GM23248 (cell line): ENCODE results near the gene RBM5. TPM values are rescaled to one million over a fixed set of nuclear protein-coding genes. Genes with fewer than 3 reads are reported as not detected.

ENCODE experiments used
- DNase-seq: peaks from one replicate; pipeline ENCODE4 v3.0.0-alpha.2; 2015
- H2AFZ ChIP-seq: fragments of 200-600 bp; sonication (generic); 2 replicates; pipeline ENCODE4 v1.6.1; 2016; ENCODE audit warnings: antibody characterized with exemption
- H3F3A ChIP-seq: fragments of 200-600 bp; sonication (generic); 2 replicates; pipeline ENCODE4 v1.6.1; 2016; ENCODE audit warnings: mild to moderate bottlenecking, antibody characterized with exemption, mixed run types; ENCODE audit not compliant: insufficient read depth
- H3K27ac ChIP-seq: fragments of 200-600 bp; sonication (generic); 2 replicates; pipeline ENCODE4 v1.5.1; 2016; ENCODE audit warnings: mild to moderate bottlenecking
- H3K27me3 ChIP-seq: fragments of 200-600 bp; sonication (generic); replicated peaks from 2 replicates; pipeline ENCODE4 v1.6.1; 2016; ENCODE audit warnings: mild to moderate bottlenecking; ENCODE audit not compliant: insufficient read depth
- H3K36me3 ChIP-seq: fragments of 200-600 bp; sonication (generic); 2 replicates; pipeline ENCODE4 v1.6.1; 2016; ENCODE audit warnings: low read depth, mild to moderate bottlenecking
- H3K4me1 ChIP-seq: fragments of 200-600 bp; sonication (generic); 2 replicates; pipeline ENCODE4 v1.6.1; 2016; ENCODE audit warnings: mild to moderate bottlenecking; ENCODE audit not compliant: insufficient read depth
- H3K4me2 ChIP-seq: fragments of 200-600 bp; sonication (generic); one replicate; pipeline ENCODE4 v1.6.1; 2016; ENCODE audit warnings: mild to moderate bottlenecking; ENCODE audit not compliant: unreplicated experiment
- H3K4me3 ChIP-seq: fragments of 200-600 bp; sonication (generic); 2 replicates; pipeline ENCODE4 v1.5.1; 2016; ENCODE audit warnings: mild to moderate bottlenecking
- H3K79me2 ChIP-seq: fragments of 200-600 bp; sonication (generic); 2 replicates; pipeline ENCODE4 v1.6.1; 2016; ENCODE audit warnings: mild to moderate bottlenecking; ENCODE audit not compliant: insufficient read depth
- H3K9ac ChIP-seq: fragments of 200-600 bp; sonication (generic); 2 replicates; pipeline ENCODE4 v1.6.1; 2016; ENCODE audit warnings: mild to moderate bottlenecking
- H3K9me2 ChIP-seq: fragments of 200-600 bp; sonication (generic); 2 replicates; pipeline ENCODE4 v1.6.1; 2016; ENCODE audit warnings: mixed run types, mild to moderate bottlenecking, moderate library complexity; ENCODE audit not compliant: insufficient read depth
- H3K9me3 ChIP-seq: fragments of 200-600 bp; sonication (generic); one replicate; pipeline ENCODE4 v1.6.1; 2017; ENCODE audit warnings: low read depth
- H4K20me1 ChIP-seq: fragments of 200-600 bp; sonication (generic); 2 replicates; pipeline ENCODE4 v1.6.0; 2016; ENCODE audit not compliant: insufficient read depth
- EZH2 ChIP-seq: fragments of 200-600 bp; sonication (generic); IDR thresholded peaks from 2 replicates; pipeline ENCODE4 v1.6.1; 2018; ENCODE audit warnings: antibody characterized with exemption, mild to moderate bottlenecking; ENCODE audit not compliant: insufficient read depth, poor library complexity, severe bottlenecking
- EZH2phosphoT487 ChIP-seq: fragments of 200-600 bp; sonication (generic); IDR thresholded peaks from 2 replicates; pipeline ENCODE4 v1.6.1; 2018; ENCODE audit warnings: antibody characterized with exemption, moderate library complexity, mild to moderate bottlenecking, low read depth; ENCODE audit not compliant: insufficient read depth
- WGBS, 2 experiments: methylation state at CpG; one replicate each; pipeline ENCODE4 v1.1.6; 2015 to 2017; ENCODE audit warnings: low lambda C conversion rate in 2 of 2, low coverage in 1 of 2; ENCODE audit errors: missing lambda C conversion rate in 2 of 2; 5-methylcytosine and 5-hydroxymethylcytosine counted together
- in situ Hi-C: fragments of 300-500 bp; cut with MboI; formaldehyde crosslinking; loops from 2 replicates; pipeline ENCODE4 v1.15.0; 2020
- polyA plus RNA-seq: library from polyadenylated mRNA; unstranded; fragments of >200 nt; fragmentation: Nextera tagmentation; extraction: Ambion mirVana; gene quantifications from 2 replicates; pipeline ENCODE4 v1.2.1, GENCODE V29; 2016
- total RNA-seq: library from RNA; depleted of rRNA; stranded (reverse); fragments of >200 nt; shearing (Covaris generic); gene quantifications from 2 replicates; pipeline ENCODE4 v1.2.3, GENCODE V29; 2014

RBM5 gene
- total and polyA plus RNA-seq, 2 experiments from 2014 or later: 55.0 to 86.1 TPM

DNA sequence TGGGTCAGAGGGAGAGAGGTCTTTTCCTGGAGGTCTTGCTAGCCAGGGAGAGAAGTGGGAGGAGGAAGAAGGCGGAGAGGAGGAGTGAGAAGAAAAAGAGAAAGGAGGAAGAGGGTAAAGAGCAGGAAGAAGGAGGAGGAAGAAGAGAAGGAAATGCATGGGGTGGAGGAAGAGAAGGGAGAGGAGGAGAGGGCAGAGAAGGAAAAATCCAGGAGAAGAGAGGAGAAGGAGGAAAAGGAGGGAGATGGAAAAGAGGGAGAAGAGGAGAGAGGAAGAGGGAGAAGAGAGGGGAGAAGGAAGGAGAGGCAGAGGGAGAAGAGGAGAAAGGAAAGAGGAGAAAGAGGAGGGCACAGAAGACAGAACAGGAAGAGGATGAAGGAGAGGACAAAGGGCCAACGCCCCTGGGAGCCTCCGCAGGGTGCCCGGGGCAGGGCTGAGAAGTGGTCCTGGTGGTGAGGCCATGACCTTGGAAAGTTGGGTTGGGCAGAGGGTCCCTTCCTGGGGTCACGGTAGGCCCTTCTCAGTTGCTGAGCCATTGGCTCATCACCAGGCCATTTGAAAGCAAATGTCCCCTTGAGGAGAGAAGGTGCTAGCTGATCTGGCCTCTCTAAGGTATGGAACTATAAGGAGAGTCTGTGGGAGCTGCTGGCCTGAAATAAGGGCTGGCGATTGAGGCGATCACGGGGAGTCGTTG is 65.2 kb downstream of the RBM5 start:
- Histone ChIP-seq H3K4me1 (no peaks in the 10 kb centered on the region; the same call in 1 of the 2 replicates), H2AFZ (no peak overlapping the region), H3K4me3 (no peak overlapping the region), H3K4me2 (no peak overlapping the region), H3K27ac (no peak overlapping the region), H3F3A (no peaks in the 10 kb centered on the region), H3K27me3 (peaks cover 8% of the 10 kb centered on the region), H3K9me3 (no peaks in the 10 kb centered on the region), H4K20me1 (no peaks in the 10 kb centered on the region), H3K9ac (no peak overlapping the region), H3K9me2 (no peaks in the 10 kb centered on the region), H3K79me2 (no peaks in the 10 kb centered on the region), H3K36me3 (no peaks in the 10 kb centered on the region)
- TF ChIP-seq EZH2phosphoT487 (no peak), EZH2 (no peak)
- in situ Hi-C loops: no loop called here
- DNase-seq: no peak
- WGBS, 2 experiments: 76 to 83% methylated on average over 9 of the region's 9 CpGs

DNA sequence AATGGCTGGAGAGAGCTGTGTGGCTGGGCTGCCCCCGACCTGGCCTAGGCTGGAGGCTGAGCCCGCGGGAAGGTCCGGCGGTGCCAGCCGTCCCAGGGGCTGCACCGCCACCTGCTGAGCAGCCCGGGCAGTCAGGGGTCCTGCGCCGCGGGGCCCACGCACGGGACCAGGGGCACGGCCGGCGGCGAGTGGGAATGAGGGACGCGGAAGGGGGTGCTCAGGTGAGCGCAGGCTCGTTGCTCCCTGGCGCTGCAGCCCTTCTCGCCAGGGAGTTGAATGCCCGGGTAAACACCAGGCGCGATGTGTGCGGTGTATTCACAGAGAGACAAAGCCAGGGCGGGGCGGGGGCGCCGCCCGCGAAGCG is 65.7 kb downstream of the RBM5 start:
- WGBS, 2 experiments: 17 to 18% methylated on average over 21 to 28 of the region's 34 CpGs
- Histone ChIP-seq H3F3A (no peaks in the 10 kb centered on the region), H3K9ac (no peak overlapping the region), H3K4me2 (no peak overlapping the region), H3K4me3 (no peak overlapping the region), H2AFZ (no peak overlapping the region), H3K27me3 (peaks cover 8% of the 10 kb centered on the region), H3K4me1 (no peaks in the 10 kb centered on the region; the same call in 1 of the 2 replicates), H3K27ac (no peak overlapping the region), H3K36me3 (no peaks in the 10 kb centered on the region), H3K9me2 (no peaks in the 10 kb centered on the region), H3K79me2 (no peaks in the 10 kb centered on the region), H3K9me3 (no peaks in the 10 kb centered on the region), H4K20me1 (no peaks in the 10 kb centered on the region)
- no peak for TF ChIP-seq EZH2phosphoT487
- TF ChIP-seq EZH2: no peak
- in situ Hi-C loops: no loop called here
- DNase-seq: no peak

DNA sequence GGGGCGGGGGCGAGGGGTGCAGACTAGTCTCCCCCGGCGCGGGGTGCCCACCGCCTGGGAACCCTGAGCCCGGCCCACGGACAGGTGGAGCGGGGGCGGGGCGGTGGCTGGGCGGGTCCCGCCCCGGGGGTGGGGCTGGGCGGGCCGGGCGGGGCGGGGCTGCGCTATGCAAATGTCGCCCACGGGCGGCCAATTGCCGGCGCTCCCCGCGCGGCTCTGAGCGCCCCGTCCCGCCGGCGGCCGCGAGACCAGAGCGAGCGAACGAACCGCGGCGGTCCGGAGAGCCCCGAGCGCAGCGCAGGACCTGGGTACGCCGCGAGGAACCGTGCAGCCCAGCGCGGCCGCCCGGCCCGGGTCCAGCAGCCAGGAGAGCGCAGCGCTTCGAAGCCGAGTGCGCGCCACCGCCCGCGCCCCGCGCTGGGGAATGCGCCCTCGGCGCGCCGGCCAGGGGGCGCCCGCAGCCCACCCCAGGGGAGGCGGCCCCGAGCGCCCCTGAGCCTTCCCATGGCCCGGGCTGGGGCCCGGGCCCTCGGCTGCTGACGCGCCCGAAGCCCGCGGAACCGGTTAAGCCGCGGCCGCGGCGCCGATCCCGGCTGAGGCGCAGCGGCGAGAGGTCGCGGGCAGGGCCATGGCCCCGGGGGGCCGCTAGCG is 66.2 kb downstream of the RBM5 start, which contains the start of gene SEMA3F:
Gene SEMA3F, plus strand, starts transcription at position 485 of the 651 bp plus-strand sequence. CDS start 4,299 bp downstream, outside the sequence.
- H3K79me2 ChIP-seq: no peaks in the 10 kb centered on the region
- no peak within 1 kb of the TSS for H3K27ac ChIP-seq
- peak within 1 kb of the TSS; percentile 75 for H3K4me3 ChIP-seq
- H2AFZ ChIP-seq: peak within 1 kb of the TSS; percentile 42; the same call in 1 of the 2 replicates
- in situ Hi-C loops: no loop called here
- no peaks in the 10 kb centered on the region for H3K9me3 ChIP-seq
- H3K27me3 ChIP-seq: peaks cover 8% of the 10 kb centered on the region
- H3F3A ChIP-seq: no peaks in the 10 kb centered on the region
- 1 to 2% methylated on average over 36 to 44 of the region's 98 CpGs for WGBS, 2 experiments
- peak; percentile 85 for DNase-seq
- TF ChIP-seq EZH2phosphoT487 (no peak), EZH2 (no peak)
- no peaks in the 10 kb centered on the region; the same call in 1 of the 2 replicates for H3K4me1 ChIP-seq
- no peaks in the 10 kb centered on the region for H4K20me1 ChIP-seq
- no peaks in the 10 kb centered on the region for H3K36me3 ChIP-seq
- no peaks in the 10 kb centered on the region for H3K9me2 ChIP-seq
- H3K4me2 ChIP-seq: peak within 1 kb of the TSS; percentile 65
- peak within 1 kb of the TSS; percentile 46; the same call in 1 of the 2 replicates for H3K9ac ChIP-seq

DNA sequence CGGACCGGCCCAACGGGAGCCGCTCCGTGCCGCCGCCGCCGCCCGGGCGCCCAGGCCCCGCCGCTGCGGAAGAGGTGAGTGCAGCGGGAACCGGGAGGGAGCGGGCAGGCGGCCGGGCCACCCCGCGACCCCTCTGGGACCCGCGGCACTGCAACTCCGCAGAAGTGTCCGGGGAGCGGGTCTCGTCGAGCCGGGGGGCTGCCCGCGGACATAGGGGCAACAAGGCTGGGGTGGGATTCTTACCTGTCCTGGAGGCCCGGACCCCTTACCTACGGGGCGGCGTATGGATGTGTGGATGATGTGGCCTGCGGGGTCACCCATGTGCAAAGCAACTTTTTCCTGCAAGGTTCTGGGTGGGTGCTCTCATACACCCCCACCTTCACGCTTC is 66.8 kb downstream of the RBM5 start:
- TF ChIP-seq EZH2 (no peak), EZH2phosphoT487 (no peak)
- Histone ChIP-seq H3K79me2 (no peaks in the 10 kb centered on the region), H3K27me3 (peaks cover 8% of the 10 kb centered on the region), H3K9me2 (no peaks in the 10 kb centered on the region), H3K4me2 (peak overlapping the region; percentile 65), H4K20me1 (no peaks in the 10 kb centered on the region), H2AFZ (no peak overlapping the region), H3K9me3 (no peaks in the 10 kb centered on the region), H3K4me3 (peak overlapping the region; percentile 75), H3K9ac (peak overlapping the region; percentile 46; the same call in 1 of the 2 replicates), H3K27ac (no peak overlapping the region), H3K36me3 (no peaks in the 10 kb centered on the region), H3K4me1 (no peaks in the 10 kb centered on the region; the same call in 1 of the 2 replicates), H3F3A (no peaks in the 10 kb centered on the region)
- in situ Hi-C loops: no loop called here
- WGBS, 2 experiments: 2 to 3% methylated on average over 22 to 37 of the region's 37 CpGs
- DNase-seq: no peak
